LNCaP clone FGC (cell line): ENCODE data around the gene TPMT.

Experiments
- DNase-seq: peaks from one replicate; pipeline ENCODE4 v3.0.0-alpha.2; 2011; ENCODE audit warnings: low read depth
- H3K4me3 ChIP-seq: 2 replicates; pipeline ENCODE4 v1.5.1; 2011; ENCODE audit warnings: mild to moderate bottlenecking, low read depth, low read length, control low read depth
- TF ChIP-seq, protein P1 (sequence below): IDR thresholded peaks from 2 replicates; pipeline ENCODE4 v1.5.1; 2012; ENCODE audit warnings: mild to moderate bottlenecking; ENCODE audit not compliant: control insufficient read depth, insufficient read depth; ENCODE audit errors: extremely low read depth

The TPMT gene

DNA sequence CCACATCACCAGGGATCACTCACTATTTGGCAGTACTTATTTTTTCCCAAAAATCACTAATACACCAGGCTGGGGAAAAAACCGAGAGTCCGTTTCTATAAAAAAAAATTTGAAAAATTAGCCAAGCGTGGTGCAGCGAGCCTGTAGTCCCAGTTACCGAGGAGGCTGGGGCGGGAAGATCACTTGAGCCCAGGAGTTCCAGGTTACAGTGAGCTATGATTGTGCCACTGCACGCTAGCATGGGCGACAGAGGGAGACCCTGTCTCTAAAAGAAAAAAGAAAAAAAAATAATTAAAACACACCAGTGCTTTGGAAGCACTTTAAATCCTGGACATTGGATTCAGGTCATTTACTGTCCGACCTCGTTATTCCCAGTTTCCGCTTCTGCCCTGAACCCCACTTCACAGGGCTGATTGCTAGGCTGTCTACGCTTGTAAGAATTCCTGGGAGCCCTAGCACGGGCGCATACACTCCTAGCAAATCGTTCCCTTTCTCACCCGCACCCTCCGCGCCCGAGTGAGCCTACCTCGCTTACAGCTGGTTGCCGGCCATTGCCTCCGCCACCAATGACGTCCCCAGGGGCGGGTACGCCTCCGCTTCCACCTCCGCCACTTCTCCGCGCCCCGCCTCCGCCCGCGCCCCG, at the start of gene TPMT:
TSS of gene TPMT (minus strand) at position 571 of the 643 bp plus-strand sequence. CDS start 5,950 bp downstream, outside the sequence.
- TF ChIP-seq, protein P1, sequence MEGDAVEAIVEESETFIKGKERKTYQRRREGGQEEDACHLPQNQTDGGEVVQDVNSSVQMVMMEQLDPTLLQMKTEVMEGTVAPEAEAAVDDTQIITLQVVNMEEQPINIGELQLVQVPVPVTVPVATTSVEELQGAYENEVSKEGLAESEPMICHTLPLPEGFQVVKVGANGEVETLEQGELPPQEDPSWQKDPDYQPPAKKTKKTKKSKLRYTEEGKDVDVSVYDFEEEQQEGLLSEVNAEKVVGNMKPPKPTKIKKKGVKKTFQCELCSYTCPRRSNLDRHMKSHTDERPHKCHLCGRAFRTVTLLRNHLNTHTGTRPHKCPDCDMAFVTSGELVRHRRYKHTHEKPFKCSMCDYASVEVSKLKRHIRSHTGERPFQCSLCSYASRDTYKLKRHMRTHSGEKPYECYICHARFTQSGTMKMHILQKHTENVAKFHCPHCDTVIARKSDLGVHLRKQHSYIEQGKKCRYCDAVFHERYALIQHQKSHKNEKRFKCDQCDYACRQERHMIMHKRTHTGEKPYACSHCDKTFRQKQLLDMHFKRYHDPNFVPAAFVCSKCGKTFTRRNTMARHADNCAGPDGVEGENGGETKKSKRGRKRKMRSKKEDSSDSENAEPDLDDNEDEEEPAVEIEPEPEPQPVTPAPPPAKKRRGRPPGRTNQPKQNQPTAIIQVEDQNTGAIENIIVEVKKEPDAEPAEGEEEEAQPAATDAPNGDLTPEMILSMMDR: no peak
- H3K4me3 ChIP-seq: peak within 1 kb of the TSS; percentile 94
- no peak for DNase-seq

DNA sequence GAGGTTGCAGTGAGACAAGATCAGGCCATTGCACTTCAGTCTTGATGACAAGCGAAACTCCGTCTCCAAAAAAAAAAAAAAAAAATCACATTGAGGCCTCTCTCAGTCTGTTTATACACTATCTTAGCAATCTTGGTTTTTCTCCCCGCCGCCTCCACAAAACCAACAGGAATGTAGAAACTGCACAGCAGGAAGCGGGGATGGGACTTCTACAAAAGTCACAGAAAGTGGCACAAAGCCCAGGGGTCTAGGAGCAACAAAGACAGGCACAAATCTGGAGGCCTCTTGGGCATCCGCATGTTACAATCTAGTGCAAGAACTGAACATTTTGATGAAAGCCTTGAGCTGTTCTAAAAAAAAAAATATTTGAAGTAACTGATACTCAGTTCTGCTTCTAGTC, 48.9 kb upstream of the TPMT start:
- no peak for DNase-seq
- no peak overlapping the region for H3K4me3 ChIP-seq
- TF ChIP-seq, protein P1: no peak

GRCh38 chr6:18192026-18192425, 37.1 kb upstream of the TPMT start:
- TF ChIP-seq, protein P1: no peak
- no peak for DNase-seq
- H3K4me3 ChIP-seq: no peak overlapping the region

DNA sequence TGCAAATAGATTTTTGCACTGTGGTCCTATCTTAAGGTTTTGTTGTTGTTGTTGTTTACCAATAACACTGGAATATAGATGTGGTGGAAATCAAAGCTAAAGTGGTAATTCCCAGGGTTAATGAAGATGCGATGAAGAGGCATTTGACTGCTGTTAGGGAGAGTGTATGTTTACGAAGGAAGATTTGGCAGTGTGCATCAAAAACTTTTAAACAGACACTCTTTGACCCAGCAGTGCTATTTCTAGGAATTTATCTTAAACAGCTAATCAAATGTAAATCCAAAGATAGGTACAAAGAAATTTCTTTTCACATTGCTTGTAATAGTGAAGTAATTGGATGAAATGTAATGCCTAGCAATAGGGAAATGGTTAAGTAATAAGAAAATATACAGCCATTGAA, 34.3 kb upstream of the TPMT start:
- TF ChIP-seq, protein P1: no peak
- no peak for DNase-seq
- H3K4me3 ChIP-seq: no peak overlapping the region

DNA sequence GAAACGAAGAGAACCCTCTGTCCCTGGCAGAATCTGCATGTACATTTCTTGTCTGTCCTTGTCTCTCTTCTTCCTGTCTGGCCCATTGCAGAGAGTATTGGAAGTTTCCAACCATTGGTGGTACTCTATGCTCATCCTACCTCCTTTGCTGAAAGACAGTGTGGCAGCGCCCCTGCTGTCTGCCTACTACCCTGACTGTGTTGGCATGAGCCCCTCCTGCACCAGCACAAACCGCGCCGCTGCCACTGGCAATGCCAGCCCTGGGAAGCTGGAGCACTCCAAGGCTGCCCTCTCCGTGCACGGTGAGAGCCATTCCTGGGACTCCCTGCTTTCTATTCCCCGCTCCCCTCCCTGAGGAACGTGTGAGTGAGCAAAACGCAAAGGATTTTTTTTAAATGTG, 32.8 kb upstream of the TPMT start:
- TF ChIP-seq, protein P1: no peak
- DNase-seq: no peak
- no peak overlapping the region for H3K4me3 ChIP-seq

DNA sequence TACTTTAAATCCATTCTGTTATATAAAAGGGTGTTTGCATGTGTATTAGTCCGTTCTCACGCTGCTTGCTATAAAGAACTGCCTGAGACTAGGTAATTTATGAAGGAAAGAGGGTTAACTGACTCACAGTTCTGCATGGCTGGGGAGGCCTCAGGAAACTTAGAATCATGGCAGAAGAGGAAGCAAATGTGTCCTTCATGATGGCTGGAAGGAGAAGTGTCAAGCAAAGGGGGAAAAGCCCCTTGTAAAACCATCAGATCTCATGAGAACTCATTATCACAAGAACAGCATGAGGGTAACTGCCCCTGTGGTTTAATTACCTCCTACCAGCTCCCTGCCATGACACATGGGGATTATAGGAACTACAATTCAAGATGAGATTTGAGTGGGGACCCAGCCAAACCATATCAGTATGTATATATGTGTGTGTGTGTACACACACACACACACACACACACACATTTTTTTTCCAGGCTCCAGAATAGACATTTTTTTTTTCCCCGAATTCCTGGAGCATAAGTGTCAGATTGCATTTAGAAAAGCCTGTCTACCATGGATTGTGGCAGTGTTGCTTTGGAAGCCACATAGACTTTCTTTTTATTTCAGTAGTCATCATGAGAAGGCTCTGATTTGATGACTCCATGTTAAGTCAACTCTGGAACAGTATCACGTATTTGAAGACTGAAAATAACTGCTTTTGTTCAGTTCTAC, 31.8 kb upstream of the TPMT start:
- TF ChIP-seq, protein P1: no peak
- no peak overlapping the region for H3K4me3 ChIP-seq
- DNase-seq: no peak
